PFSK-1 (cell line): ENCODE measurements around the gene RFPL4AL1.

Source experiments
- FOXP2 ChIP-seq: optimal IDR thresholded peaks from 2 replicates; pipeline ENCODE3; 2011; ENCODE audit warnings: borderline replicate concordance, control low read depth, inconsistent platforms; ENCODE audit not compliant: insufficient read depth; ENCODE audit errors: extremely low read length, extremely low read depth
- POLR2AphosphoS5 ChIP-seq: IDR thresholded peaks from 2 replicates; pipeline ENCODE4 v1.6.1; 2012; ENCODE audit warnings: low read depth, mild to moderate bottlenecking, control low read depth, low read length, moderate library complexity
- REST ChIP-seq, 2 experiments: IDR thresholded peaks; 2 replicates each; pipeline versions ENCODE4 v1.6.1 to v1.8.0; 2011 to 2012; ENCODE audit warnings: low read depth in 2 of 2, low read length in 2 of 2, control low read depth in 1 of 2, inconsistent platforms in 1 of 2, mild to moderate bottlenecking in 1 of 2, moderate library complexity in 1 of 2; ENCODE audit not compliant: insufficient read depth in 1 of 2
- SIN3A ChIP-seq: IDR thresholded peaks from 2 replicates; pipeline ENCODE4 v1.6.1; 2012; ENCODE audit warnings: mild to moderate bottlenecking, low read length, moderate library complexity, borderline replicate concordance; ENCODE audit not compliant: insufficient read depth
- TAF1 ChIP-seq: IDR thresholded peaks from 2 replicates; pipeline ENCODE4 v1.6.1; 2012; ENCODE audit warnings: low read length, control low read depth, borderline replicate concordance; ENCODE audit not compliant: insufficient read depth

The RFPL4AL1 gene

GRCh38 chr19:55812449-55812848 lies 43.5 kb downstream of the RFPL4AL1 start:
- no peak for TF ChIP-seq REST (IDR thresholded peaks at IDR 0.05; ENCODE audit: insufficient read depth in 1 of 2, low read depth in 2 of 2, low read length in 2 of 2)
- no peak for TF ChIP-seq FOXP2
- TF ChIP-seq POLR2AphosphoS5 = no peak
- no peak for TF ChIP-seq SIN3A
- no peak for TF ChIP-seq TAF1

- no peak for TF ChIP-seq POLR2AphosphoS5
- TF ChIP-seq REST (IDR thresholded peaks at IDR 0.05; ENCODE audit: insufficient read depth in 1 of 2, low read depth in 2 of 2, low read length in 2 of 2) = no peak
- TF ChIP-seq SIN3A = no peak
- TF ChIP-seq TAF1 = no peak
- no peak for TF ChIP-seq FOXP2
These were observed 45.0 kb downstream of the RFPL4AL1 start for GRCh38 chr19:55813906-55814305.

- TF ChIP-seq POLR2AphosphoS5 (no peak), REST (IDR thresholded peaks at IDR 0.05; ENCODE audit: insufficient read depth in 1 of 2, low read depth in 2 of 2, low read length in 2 of 2) (no peak), FOXP2 (no peak), SIN3A (no peak), TAF1 (no peak)
These were observed 51.1 kb downstream of the RFPL4AL1 start for GRCh38 chr19:55820037-55820436.
